ENCODE results near the gene C2CD2. TPM values are rescaled to one million over a fixed set of nuclear protein-coding genes. Genes with fewer than 3 reads are reported as not detected.

C2CD2 gene
- total and polyA plus RNA-seq, 10 of the 15 experiments (the other 5 are each of a cell fraction or from before 2014, with no cell fraction given), result 2.2 to 30.9 (median 9.9) TPM

- TF ChIP-seq HSF1 (IDR thresholded peaks at IDR 0.05; ENCODE audit: low read depth, low read length) (no peak), RELA (IDR thresholded peaks at IDR 0.05; ENCODE audit: borderline replicate concordance, partially characterized antibody) (no peak), PAX8 (IDR thresholded peaks at IDR 0.05) (no peak), ZBED1 (IDR thresholded peaks at IDR 0.05; ENCODE audit: borderline replicate concordance) (no peak), SPI1 (IDR thresholded peaks at IDR 0.05; ENCODE audit: borderline replicate concordance, insufficient read depth, low read depth, low read length) (no peak), NBN (IDR thresholded peaks at IDR 0.05) (0 out of 2 replicates have a peak, but pooled peaks have one; percentile 57), POU2F2 (IDR thresholded peaks at IDR 0.05; ENCODE audit: borderline replicate concordance, low read depth, low read length) (no peak), HDAC6 (IDR thresholded peaks at IDR 0.05; ENCODE audit: unreplicated experiment) (no peak), SUZ12 (IDR thresholded peaks at IDR 0.05; ENCODE audit: unreplicated experiment) (no peak)
- TF ChIP-seq, protein P1, sequence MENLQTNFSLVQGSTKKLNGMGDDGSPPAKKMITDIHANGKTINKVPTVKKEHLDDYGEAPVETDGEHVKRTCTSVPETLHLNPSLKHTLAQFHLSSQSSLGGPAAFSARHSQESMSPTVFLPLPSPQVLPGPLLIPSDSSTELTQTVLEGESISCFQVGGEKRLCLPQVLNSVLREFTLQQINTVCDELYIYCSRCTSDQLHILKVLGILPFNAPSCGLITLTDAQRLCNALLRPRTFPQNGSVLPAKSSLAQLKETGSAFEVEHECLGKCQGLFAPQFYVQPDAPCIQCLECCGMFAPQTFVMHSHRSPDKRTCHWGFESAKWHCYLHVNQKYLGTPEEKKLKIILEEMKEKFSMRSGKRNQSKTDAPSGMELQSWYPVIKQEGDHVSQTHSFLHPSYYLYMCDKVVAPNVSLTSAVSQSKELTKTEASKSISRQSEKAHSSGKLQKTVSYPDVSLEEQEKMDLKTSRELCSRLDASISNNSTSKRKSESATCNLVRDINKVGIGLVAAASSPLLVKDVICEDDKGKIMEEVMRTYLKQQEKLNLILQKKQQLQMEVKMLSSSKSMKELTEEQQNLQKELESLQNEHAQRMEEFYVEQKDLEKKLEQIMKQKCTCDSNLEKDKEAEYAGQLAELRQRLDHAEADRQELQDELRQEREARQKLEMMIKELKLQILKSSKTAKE (IDR thresholded peaks at IDR 0.05; ENCODE audit: low read depth, poor library complexity, severe bottlenecking), result no peak
- TF ChIP-seq, protein P2, sequence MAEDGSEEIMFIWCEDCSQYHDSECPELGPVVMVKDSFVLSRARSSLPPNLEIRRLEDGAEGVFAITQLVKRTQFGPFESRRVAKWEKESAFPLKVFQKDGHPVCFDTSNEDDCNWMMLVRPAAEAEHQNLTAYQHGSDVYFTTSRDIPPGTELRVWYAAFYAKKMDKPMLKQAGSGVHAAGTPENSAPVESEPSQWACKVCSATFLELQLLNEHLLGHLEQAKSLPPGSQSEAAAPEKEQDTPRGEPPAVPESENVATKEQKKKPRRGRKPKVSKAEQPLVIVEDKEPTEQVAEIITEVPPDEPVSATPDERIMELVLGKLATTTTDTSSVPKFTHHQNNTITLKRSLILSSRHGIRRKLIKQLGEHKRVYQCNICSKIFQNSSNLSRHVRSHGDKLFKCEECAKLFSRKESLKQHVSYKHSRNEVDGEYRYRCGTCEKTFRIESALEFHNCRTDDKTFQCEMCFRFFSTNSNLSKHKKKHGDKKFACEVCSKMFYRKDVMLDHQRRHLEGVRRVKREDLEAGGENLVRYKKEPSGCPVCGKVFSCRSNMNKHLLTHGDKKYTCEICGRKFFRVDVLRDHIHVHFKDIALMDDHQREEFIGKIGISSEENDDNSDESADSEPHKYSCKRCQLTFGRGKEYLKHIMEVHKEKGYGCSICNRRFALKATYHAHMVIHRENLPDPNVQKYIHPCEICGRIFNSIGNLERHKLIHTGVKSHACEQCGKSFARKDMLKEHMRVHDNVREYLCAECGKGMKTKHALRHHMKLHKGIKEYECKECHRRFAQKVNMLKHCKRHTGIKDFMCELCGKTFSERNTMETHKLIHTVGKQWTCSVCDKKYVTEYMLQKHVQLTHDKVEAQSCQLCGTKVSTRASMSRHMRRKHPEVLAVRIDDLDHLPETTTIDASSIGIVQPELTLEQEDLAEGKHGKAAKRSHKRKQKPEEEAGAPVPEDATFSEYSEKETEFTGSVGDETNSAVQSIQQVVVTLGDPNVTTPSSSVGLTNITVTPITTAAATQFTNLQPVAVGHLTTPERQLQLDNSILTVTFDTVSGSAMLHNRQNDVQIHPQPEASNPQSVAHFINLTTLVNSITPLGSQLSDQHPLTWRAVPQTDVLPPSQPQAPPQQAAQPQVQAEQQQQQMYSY (CRISPR knock-in tag; IDR thresholded peaks at IDR 0.05), result no peak
- TF ChIP-seq, protein P3, sequence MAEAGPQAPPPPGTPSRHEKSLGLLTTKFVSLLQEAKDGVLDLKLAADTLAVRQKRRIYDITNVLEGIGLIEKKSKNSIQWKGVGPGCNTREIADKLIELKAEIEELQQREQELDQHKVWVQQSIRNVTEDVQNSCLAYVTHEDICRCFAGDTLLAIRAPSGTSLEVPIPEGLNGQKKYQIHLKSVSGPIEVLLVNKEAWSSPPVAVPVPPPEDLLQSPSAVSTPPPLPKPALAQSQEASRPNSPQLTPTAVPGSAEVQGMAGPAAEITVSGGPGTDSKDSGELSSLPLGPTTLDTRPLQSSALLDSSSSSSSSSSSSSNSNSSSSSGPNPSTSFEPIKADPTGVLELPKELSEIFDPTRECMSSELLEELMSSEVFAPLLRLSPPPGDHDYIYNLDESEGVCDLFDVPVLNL (IDR thresholded peaks at IDR 0.05; ENCODE audit: low read depth, low read length), result no peak
- TF ChIP-seq, protein P4, sequence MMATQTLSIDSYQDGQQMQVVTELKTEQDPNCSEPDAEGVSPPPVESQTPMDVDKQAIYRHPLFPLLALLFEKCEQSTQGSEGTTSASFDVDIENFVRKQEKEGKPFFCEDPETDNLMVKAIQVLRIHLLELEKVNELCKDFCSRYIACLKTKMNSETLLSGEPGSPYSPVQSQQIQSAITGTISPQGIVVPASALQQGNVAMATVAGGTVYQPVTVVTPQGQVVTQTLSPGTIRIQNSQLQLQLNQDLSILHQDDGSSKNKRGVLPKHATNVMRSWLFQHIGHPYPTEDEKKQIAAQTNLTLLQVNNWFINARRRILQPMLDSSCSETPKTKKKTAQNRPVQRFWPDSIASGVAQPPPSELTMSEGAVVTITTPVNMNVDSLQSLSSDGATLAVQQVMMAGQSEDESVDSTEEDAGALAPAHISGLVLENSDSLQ (IDR thresholded peaks at IDR 0.05), result no peak
- TF ChIP-seq, protein P5, sequence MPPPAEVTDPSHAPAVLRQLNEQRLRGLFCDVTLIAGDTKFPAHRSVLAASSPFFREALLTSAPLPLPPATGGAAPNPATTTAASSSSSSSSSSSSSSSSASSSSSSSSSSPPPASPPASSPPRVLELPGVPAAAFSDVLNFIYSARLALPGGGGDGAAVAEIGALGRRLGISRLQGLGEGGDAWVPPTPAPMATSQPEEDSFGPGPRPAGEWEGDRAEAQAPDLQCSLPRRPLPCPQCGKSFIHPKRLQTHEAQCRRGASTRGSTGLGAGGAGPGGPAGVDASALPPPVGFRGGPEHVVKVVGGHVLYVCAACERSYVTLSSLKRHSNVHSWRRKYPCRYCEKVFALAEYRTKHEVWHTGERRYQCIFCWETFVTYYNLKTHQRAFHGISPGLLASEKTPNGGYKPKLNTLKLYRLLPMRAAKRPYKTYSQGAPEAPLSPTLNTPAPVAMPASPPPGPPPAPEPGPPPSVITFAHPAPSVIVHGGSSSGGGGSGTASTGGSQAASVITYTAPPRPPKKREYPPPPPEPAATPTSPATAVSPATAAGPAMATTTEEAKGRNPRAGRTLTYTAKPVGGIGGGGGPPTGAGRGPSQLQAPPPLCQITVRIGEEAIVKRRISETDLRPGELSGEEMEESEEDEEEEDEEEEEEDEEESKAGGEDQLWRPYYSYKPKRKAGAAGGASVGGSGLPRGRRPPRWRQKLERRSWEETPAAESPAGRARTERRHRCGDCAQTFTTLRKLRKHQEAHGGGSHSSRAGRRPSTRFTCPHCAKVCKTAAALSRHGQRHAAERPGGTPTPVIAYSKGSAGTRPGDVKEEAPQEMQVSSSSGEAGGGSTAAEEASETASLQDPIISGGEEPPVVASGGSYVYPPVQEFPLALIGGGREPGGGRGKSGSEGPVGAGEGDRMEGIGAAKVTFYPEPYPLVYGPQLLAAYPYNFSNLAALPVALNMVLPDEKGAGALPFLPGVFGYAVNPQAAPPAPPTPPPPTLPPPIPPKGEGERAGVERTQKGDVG (CRISPR knock-in tag; IDR thresholded peaks at IDR 0.05), result no peak
These were observed 1.1 kb upstream of the C2CD2 start (continued) for GRCh38 chr21:41954654-41955499.

Measured in GM12878 (cell line).